Stimulated activated CD8-positive, alpha-beta memory T cell treated with anti-CD3 and anti-CD28 coated beads, Interleukin-15, amount 100 ng/mL, for 1 hour (primary cell): Measurements from ENCODE around the gene STARD7.
"Not testable (repeated sequence)": the region's sequence is repeated elsewhere in the genome, so short reads cannot be mapped to it uniquely, and the experiment has no call there.

Source experiments
- DNase-seq: peaks from one replicate; pipeline ENCODE4 v3.0.0-alpha.2; 2020; ENCODE audit warnings: low read depth

STARD7 gene

DNA sequence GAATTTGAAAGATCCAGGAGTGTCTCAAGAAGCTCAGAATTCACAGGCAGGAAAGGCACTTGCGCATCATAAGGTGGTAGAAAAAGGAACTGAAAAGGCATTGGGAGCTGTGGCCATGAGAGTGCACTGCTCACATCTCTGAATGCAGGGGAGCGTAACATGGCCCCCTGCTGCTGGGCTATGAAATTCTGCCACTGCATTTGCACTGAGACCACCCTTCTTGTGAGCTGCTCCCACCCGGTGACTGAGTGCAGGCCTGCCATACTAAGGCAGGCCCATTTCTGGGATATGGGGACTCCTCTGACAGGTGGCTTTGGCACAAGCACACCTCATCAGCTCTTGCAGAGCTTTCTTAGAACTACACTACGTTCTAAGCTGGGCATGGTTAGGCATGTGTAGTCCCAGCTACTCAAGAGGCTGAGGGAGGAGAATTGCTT, 25.3 kb upstream of the STARD7 start:
- DNase-seq = no peak

DNA sequence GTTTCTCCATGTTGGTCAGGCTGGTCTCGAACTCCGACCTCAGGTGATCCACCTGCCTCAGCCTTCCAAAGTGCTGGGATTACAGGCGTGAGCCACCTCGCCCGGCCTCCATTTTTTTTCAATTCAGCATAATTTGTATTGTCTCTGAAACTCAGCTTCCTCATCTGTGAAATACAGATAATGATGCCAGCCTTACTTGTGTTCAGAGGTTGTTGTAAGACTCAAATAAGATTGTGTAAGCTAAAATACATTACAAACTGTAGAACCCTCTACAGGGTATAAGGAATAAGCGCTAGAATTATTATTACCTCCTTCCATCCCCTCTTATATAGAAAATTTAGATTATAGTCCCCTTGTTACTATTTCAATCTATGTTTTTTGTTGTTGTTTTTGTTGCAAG, 24.8 kb upstream of the STARD7 start:
- DNase-seq = no peak

DNA sequence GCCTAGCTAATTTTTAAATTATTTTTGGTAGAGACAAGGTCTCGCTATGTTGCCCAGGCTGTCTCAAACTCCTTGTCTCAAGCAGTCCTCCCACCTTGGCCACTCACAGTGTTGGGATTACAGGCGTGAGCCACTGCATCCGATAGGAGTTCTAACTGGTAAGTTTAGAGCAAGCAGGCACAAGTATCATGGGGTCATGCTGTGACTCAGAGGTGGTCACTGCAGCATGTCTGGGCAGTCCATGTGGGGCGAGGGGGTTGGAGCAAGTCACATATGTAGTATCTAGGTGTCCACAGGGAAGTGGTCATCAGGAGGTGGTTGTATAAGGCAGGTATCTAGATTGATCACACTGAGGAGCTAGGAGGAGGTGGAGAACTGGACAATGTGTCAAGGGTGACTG, 22.7 kb upstream of the STARD7 start:
- DNase-seq = no peak

DNA sequence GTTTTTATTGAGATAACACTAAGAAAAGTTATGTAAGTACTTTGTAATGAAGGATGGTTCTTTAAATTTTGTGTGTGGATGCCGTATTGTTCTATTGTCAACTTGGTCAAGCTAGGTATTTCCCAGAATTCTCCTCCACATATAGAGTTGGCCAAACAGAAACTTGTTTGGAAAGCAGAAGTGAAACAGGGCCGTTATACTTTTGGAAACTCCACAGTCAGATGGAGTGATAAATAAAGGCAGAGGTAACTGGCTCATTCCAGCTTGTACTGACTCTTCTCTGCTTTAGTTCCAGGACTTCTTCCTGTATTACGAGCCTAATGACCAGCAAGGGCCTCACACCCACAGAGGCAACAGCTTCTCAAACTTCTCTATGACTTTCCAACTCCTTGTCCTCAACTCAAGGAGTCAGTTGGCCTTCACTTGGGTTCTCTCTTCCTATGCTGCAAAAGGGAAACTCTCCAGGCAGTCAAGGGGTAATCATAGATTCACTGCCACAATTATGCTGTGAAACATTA, 16.4 kb upstream of the STARD7 start:
- no peak for DNase-seq

DNA sequence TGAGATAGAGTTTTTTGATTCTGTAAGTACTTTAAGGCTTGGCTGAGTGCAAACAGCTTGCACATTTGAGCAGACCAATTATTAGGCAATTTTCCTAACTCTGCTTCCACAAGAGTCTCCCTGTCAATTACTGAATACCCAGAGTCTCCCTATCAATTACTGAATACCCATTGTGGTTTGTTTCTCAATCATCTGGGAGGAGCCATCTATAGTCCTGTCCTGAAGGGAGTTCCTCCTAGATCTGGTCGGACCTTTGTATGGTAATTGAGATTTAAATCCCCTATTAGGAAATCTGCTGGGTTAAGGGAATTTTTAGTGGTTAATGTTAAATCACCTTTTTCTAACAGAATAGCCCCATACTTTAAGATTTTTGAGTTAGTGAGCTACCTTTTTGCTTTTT, 12.5 kb upstream of the STARD7 start:
- not testable (repeated sequence) for DNase-seq

DNA sequence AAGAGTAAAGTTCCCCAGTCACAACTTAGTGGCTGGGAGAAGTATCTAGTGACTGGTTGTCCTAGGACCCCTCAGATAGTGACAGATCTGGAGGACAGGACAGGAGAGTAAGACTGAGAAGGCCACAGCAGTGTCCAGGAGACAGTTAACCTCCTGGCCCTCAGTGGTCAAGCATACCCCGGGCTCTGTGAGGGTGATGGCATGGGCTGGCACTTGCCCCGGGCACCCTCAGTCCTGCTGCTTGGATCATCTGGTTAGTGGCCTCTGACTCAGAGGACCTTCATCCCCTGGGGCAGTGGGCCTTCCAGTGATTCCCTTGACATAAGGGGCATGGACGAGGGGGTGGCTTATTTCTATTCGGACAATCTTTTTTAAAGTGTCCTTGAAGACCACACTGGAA, 11.3 kb upstream of the STARD7 start:
- DNase-seq = not testable (repeated sequence)

DNA sequence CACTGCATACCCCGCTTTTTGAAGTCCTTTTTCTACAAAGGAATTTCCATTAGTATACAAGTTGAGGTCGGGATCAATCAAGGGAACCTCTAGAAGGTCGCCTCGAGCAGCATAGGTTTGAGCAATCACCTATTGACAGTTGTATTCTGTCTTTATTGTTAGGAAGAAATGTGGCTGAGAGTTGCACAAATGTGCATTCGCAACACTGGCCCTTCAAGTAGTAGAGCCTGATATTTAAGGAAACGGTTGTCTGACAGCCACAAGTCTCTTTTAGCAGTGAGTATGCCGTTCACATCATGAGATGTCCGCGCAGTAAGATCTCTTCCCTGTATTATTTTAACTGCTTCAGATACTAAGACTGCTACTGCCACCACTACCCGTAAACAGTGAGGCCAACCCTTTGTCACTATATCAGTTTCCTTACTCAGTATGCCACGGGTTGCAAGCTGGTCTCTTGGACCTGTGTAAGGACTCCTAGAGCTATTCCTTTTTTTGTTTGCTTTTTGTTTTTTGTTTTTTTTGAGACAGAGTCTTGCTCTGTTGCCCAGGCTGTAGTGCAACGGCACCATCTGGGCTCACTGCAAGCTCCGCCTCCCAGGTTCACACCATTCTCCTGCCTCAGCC, 10.0 kb upstream of the STARD7 start:
- DNase-seq = no peak

DNA sequence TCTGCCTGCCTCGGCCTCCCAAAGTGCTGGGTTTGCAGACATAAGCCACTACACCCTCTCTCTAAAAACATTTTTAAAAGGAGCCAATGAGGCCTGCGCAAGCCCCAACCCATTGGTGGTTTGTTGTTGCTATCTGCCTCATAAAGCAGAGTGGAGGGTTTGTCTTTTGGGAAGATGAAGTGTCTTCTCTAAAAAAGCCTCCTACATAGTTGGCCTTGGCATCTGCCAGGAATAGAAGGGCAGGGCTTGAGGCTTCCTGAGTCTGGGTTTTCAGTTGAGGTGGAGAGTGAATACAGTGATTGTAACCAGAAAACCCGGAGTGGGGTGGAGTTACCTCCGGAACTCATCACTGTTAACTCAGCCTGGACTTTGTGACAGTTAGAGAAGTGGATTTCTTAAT, 5.9 kb upstream of the STARD7 start:
- no peak for DNase-seq

DNA sequence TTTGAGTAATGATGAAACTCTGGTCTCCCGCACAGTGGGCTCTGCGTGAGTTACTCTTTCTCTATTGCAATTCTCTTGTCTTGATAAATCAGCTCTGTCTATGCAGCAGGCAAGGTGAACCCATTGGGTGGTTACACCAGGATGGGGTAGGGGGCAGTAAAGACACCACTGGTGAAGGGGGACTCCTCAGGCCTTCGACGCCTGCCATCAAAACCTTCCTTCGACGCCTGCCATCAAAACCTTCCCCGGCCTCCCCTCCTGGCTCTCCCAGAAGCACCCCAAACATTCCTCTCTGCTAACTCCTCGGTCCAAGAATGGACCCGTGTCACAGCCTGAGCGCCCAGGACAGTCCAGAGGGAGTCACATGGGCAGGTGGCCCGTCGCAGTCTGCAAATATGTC, 4.8 kb upstream of the STARD7 start:
- DNase-seq = no peak

DNA sequence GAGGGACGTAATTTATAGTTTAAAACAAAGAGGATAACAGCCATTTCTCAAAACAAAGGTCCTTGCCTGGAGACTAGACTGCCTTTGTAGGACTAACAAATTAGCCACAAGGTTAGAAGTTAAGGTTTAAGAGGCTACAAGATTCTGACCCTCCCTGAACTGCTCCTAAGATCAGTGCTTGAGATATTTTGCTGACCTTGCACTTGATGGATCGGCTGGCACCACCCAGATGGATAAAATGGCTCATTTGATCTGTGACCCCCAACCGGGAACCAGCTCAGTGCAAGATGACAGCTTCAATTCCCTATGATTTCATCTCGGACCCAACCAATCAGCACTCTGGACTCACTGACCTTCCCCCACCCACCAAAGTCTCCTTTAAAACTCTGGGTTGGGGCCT, 3.7 kb upstream of the STARD7 start:
- DNase-seq = no peak

DNA sequence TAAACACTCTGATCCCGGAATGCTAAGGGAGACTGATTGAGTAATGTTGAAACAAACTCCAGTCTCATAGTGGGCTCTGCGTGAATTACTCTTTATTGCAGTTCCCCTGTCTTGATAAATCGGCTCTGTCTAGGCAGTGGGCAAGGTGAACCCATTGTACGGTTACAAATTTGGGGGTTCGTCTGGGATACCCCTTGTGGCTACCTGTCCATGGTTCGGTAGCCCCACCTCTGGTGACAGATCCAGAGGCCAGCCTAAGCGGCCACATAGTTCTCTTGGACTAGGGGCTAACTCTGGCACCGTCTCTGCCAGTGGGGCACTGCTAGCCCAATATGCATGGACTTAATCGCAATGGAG, 1.1 kb upstream of the STARD7 start:
- DNase-seq = no peak

DNA sequence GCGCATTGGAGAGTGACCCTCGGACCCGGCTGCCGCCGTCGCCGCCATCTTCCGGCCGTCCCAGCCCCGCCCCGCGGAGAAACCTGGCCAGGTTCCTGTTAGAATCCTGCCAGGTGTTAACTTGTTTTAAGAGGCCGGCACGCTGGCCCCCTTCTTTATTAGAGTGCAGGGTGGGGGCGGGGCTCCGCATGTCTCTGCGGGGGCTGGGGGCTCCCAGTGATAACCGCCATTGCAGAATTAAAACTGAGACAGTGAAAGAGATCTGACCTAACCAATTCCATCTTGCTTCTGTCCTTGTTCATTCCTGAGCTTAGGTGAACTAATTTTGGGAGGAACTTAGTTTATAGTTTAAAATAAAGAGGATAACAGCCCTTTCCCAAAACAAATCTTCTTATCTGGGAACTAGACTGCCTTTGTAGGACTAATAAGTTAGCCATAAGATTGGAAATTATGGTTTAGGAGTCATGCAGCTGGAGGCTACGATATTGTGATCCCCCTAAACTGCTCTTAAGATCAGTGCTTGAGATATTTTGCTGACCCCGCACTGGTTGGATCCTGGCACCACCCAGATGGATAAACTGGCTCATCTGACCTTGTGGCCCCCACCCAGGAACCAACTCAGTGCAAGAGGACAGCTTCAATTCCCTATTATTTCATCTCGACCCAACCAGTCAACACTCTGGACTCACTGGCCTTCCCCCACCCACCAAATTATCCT, 543 bp upstream of the STARD7 start:
- DNase-seq = no peak

DNA sequence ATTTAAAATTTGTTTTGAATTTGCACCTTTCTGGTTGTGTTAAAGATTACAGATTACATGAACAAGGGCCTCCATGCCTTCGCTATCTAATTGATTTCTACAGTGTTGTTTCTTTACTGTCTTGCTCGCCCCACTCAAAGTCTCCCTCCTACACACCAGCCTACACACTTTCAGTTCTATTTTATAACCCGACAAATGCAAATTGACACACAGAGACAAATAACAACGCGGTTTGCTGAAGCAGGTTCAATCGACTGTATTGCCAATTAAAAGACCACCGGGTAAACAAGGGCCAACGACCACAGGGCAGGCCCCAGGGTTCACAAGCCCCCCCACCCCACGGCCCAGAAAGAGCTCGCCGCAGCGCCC, 869 bp downstream of the STARD7 start:
- DNase-seq = no peak

DNA sequence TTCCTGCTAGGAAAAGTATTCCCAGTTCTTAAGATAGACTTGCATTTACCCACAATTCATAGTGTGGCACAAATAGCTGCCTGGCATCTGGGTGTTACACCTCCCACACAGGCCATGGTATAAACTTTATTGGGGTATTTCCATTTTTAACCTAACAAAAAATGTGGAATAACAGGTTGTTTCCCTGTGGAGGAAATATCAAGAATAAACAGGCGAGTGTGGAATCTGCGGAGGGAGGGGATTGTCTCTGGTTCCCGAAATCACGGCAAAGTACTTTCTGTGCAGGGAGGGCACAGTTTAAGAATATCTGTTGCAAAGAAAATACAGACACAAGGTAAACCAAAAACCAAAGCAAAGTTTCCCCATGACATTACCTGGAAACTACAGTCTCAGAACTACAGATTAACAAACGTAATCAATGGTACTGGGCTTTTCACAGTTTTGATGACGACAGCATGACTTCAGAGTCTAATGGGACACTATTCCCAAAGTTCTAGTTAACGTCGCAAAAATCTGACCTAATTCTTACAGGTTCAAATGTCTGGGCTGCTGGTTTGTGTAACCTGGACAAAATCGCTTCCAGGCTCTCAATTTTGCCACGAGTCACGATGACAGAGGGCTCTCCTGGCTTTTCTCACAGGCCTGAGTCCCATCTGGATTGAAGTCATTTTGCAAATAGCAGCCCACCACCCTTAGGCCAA, 1.4 kb downstream of the STARD7 start:
- no peak for DNase-seq

DNA sequence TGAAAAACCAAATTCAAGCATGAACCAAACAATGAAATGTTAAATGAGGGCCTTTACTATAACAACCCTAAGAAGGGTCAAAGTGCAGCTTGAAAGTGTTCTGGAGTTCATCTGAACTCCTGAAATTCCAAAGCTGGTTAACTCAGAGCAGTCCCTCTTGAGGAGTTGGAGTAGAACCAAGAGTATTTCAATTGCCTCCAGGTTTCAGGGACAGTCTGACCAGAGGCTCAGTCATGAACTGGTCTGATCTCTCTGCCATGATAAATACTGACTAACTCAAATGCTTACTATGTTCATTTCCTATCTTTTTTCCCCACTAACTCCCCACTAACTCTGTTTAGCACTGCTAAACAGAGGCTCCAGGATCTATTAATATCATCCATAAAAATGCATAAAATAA, 2.7 kb downstream of the STARD7 start:
- DNase-seq = no peak

DNA sequence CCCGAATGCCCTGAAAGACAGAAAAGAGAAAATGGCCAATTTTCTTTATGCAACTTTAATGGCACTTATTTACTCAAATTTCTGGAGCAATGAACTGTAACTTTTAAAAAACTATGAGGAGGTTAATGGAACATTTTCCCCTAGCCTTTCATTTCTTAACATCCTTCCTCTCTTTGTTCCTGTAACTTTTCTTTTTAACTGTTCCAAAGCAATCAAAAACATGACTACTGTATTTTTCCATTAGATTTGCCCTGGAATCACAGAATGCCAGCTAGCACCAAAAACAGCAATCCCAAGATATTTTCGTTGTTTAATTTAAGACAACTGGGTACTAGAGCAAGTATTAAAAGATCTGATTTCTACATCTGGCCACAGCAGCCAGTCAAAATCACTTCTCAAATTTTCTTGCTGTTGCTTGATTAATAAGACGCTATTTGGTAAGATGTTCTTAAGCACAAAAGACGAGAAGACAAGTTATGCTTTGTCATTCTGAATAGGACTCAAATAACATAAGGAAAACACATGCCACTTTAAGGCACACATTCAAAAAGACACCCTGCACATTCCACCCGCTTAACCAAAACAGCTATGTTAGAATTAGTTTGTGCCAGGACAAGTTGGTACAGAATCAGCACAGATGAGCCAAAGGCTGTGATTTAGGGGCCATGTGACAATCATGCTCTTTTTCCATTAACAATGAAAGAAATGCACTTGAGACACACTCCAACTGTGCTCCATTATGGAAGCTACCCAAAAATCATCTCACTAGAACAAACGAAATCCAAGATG, 3.6 kb downstream of the STARD7 start:
- no peak for DNase-seq

DNA sequence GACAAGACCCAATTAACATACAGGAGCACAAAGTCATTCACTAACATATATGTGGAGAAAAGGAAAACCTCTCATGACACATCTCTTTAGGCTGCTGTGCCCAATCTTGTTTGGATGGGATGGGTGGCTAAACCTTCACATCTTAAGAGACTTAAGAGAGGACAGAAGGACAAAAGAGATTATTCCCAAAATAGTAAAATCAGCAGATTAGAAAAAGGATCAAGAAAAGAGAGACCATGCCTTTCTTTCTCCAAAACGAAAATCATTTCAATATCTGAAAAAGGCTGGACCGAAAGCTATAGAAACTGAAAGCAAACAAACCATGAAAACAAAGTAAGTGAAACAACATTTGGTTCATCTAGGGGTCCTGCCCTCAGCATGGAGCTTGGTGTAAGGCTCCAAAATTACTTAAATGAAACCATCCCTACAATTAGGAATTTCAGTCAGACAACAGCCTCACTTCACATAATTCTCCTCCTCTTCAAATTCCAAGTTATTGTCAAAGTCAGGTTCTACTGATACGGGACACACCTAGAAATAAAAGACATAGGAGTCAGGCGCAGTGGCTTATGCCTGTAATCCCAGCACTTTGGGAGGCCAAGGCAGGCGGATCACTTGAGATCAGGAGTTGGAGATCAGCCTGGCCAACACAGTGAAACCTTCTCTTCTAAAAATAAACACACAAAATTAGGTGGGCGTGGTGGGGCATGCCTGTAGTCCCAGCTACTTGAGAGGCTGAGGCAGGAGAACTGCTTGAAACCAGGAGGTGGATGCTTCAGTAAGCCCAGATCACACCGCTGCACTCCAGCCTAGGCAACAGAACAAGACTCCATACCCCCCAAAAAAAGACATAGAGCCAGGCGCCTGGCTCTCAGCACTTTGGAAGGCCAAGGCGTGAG, 5.2 kb downstream of the STARD7 start:
- DNase-seq = no peak

DNA sequence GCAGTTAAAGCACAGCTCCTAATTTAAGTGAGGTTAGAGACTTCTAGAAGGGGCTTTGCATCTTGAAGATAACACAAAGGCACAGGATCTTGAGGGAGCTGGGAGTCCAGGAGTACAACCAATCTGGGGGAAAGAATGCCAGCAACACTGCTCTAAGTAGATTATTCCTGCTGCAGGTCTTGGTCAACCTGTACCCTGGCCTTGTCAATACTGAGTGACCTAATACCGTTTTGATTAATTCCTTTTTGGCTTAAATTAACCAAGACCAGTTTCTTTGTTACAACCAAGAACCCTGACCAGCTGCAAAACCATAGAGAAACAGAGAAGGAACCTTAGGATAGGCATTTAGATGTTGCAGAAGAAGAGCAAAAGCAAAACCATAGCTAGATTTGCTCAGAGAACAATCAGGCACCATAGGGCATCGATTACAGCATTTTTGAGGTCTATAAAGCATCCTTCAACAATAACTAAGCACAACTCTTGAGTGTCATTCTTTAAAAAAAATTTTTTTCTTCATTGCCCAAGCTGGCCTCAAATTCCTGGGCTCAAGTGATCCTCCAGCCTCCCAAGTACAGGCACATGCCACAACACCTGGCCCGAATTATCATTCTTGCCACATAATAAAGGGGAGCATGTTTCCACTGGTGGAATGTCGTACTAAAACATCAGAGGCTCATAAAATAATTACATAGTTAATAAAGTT, 6.3 kb downstream of the STARD7 start:
- DNase-seq = no peak

DNA sequence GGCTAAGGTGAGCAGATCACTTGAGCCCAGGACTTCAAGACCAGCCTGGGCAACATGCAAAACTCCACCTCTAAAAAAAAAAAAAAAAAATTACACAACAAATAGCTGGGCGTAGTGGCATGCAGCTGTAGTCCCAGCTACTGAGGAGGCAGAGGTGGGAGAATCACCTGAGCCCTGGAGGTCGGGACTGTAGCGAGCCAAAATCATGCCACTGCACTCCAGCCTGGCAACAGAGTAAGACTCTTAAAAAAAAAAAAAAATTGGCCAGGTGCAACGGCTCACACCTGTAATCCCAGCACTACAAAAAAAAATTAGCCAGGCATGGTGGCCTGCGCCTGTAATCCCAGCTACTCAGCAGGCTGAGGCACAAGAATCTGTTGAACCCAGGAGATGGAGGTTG, 7.3 kb downstream of the STARD7 start:
- no peak for DNase-seq

DNA sequence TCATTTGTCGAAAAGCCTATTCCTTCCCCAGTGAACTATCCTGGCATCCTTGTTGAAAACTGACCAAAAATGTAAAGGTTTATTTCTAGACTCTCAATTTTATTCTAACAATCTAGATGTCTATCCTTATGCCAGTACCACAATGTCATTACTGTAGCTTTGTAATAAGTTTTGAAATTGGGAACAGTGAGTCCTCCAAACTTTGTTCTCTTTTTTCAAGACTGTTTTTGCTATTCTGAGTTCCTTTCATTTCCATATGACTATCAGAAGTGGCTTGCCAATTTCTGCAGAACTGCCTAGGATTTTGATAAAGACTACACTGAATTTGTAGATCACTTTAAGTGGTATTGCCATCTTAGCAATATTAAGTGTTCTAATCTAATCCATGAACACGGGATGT, 9.7 kb downstream of the STARD7 start:
- no peak for DNase-seq
